ENCODE measurements around the gene STAT4.

The STAT4 gene

DNA sequence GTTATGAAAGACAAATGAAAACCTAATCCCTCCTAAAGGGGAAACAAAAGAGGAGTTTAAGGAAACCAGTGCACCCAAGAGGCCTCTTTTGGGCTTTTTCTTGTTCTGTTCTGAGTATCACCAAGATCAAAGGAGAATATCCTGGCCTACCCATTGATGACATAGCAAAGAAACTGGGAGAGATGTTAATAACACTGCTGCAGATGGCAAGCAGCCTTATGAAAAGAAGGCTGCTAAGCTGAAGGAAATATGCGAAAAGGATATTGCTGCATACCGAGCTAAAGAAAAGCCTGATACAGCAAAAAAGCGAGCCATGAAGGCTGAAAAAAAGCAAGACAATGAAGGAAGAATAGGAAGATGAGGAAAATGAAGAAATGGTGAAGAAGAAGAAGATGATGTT, 23.6 kb upstream of the STAT4 start:
- DNase-seq: no peak

GRCh38 chr2:191173206-191173605, 22.4 kb upstream of the STAT4 start:
- no peak for DNase-seq

GRCh38 chr2:191171708-191172355, 21.0 kb upstream of the STAT4 start:
- no peak for DNase-seq

GRCh38 chr2:191171286-191171685, 20.5 kb upstream of the STAT4 start:
- DNase-seq: no peak

GRCh38 chr2:191170773-191171172, 20.0 kb upstream of the STAT4 start:
- DNase-seq: no peak

GRCh38 chr2:191170301-191170636, 19.5 kb upstream of the STAT4 start:
- DNase-seq: no peak

DNA sequence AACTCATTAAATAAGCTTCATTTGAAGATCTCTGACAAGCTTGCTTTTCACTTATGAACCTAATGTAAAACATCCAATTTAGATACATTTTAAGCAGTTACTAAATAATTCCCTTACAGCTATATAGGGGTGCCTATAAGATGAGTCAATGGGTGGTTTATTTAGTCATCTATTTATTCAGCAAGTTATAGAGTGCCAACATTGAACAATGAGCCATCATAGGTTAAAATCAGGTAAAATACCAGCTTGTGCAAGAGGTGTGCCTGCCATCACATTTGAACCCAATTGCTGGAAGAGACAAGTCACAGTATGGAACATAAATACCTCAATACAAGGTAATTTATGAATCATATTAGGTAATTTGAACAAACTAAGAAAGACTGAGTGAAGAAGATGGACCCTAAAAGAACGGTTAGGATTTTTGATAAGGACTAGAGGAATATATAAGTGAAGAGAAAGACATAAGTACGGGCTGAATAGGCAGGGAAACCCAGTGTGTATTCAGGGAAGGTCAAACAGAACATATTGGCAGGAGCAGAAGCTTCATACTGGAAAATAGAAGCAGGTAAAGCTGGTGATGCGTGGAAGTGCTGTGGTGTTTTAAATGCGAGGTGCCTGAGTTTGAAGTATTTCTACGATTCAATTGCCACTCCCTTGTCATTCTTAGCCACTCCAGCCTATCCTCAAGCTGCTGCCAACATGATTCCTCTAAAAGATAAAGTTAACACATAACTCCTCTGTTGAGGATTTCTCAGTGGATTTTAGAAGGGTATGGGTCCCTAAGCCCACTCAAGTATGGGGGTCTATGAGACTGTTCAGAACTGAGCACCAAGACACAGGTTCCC, 18.9 kb upstream of the STAT4 start:
- no peak for DNase-seq

GRCh38 chr2:191167766-191168165, 17.0 kb upstream of the STAT4 start:
- no peak for DNase-seq

DNA sequence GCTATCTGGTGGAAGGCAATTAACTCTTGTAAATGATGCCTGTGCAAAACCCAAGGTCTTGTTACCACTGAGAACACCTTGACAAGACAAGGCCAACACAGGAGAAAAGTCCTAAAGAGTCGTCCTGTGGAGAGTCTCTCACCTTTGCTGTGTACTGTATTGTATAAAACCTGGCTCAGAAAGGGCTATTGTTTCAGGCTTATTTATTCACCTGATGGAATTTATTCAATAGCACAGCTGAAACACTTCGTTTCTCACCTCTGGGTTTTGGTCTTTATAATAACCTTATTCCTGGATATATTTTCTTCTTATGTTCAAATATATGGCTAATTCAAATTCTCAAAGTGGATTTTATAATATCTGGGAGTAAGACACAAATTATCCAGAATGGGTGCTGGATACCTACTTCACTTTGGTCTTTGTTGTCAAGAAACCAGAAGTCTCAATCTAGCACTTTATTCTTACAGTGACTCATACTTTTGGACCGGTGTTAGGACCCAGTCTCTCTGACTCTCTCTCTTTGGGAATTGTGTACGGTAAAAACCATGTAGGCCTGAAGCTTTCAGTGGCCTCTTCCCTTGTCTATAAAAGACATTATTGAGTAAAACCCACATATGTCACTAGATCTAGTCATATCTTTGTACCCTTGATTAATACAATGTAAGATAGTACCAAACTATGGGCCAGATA, 16.1 kb upstream of the STAT4 start:
- no peak for DNase-seq

GRCh38 chr2:191166111-191166755, 15.4 kb upstream of the STAT4 start:
- DNase-seq: no peak

DNA sequence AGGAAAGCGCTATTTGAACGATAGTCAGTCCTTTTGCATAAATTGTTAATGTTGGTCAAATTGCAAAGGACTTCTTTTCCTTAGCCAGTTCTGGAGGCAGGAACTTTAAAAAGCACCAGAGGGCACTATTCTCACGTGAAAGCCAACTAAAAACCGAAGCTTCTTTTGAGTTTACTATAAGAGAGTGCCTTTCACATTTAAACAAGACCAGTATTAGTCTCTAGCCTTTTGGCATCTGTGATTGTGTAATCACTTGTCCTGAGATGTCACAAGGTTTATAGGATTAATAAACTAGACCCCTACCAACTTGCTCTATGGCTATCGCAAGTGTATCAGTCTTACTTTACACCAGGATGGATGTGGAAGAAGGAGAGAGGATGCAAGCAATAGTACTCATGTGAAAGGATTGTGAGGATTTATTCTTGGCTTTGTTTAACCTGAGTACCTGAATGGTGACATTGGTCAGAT, 14.4 kb upstream of the STAT4 start:
- DNase-seq: no peak

- no peak for DNase-seq
Measured at GRCh38 chr2:191158747-191159146, 8.0 kb upstream of the STAT4 start.

- DNase-seq: no peak
Measured at GRCh38 chr2:191158193-191158592, 7.4 kb upstream of the STAT4 start.

GRCh38 chr2:191155608-191156071, 4.8 kb upstream of the STAT4 start:
- DNase-seq: no peak

- no peak for DNase-seq
Measured at GRCh38 chr2:191153716-191154115, 2.9 kb upstream of the STAT4 start.

- no peak for DNase-seq
Measured at GRCh38 chr2:191152482-191153240, 1.9 kb upstream of the STAT4 start.

DNA sequence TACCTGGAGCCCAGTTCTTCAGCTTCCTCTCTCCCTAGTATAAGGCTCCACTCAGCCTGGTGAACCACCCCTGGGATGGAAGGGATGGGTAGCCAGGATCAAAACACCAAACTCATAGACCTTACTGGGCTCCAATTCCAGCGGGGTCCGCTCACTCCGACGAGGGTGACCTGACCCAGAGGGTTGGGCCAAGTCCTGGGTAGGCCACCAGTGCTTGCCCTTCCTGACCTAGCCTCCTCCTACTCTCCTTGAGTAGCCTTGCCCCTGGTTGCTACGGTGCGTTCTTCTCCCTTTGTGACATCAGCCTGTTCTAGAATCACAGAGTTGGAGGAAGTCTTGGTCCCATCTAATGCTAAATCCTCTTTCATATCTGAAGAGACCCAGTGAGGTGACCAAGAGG, 537 bp upstream of the STAT4 start:
- DNase-seq: no peak

DNA sequence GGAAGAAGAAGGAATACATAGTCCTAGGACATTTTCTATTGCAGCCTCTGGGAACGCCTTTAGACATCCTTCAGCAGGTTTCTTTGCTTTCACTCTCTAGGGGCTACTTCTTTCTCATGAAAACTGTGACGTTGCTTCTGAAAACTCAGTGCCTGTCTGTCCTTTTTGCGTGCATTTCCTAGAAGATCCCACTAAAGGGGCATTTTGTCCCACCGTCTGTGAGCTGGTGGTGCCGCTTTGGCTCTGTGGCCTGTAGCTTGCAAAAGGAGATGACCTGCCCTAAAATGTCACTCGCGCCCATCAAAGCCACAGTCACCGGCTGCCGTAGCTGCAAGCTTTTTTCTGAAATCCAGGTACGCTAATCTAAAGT, 579 bp downstream of the STAT4 start:
- DNase-seq: no peak

- no peak for DNase-seq
Measured at GRCh38 chr2:191149391-191149790, 1.4 kb downstream of the STAT4 start.

DNA sequence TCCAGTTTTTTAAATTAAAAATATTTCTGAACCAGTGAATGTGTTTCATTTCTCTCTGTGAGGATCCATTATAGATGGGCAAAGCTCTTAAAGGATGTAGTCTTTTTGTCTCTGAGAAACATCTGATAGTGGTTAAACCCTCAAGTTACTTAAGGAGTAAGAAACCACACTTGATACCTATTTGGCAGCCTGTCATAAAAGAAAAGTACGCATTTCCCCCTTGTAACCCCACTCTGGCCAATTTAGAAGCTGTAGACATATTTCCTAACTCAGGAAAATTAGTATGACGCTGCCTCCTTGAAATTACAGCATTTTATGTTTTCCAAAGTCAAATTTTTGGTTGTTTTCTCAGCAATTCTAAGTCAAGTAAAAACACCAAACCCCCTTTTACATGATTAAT, 2.0 kb downstream of the STAT4 start:
- DNase-seq: no peak

GRCh38 chr2:191148281-191148680, 2.5 kb downstream of the STAT4 start:
- DNase-seq: no peak

DNA sequence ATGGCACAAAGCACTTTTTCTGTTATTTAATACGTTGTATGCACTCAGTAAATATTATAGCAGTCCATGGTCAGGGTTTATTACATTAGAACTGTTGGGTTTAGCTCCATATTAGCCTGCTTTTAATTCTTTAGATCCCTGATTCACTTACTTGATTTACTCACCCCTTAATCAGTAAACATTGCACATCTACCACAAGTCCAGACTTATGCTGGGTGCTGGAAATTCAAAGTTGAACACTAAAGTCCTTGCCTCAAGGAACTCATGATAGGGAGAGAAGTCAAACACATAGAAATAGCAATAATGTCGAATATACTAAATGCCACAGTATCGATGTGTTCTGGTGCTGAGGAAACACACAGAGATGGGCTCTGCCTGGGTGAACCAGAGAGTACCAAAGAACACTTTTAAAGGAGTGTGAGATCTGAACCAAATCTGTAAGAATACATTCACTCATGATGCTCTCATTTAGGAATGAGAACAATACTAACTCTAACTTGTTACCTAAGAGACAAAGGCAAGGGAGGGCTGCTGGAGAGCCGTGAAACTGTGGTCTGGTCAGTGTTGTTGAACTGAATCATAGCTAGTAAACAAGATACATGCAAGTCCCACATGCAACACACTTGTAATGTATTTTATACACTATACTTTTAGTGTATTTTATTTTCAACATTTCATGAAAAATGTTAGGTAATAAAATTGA, 4.9 kb downstream of the STAT4 start:
- no peak for DNase-seq
